ENCODE data around the gene ARHGAP24.
"Not testable (repeated sequence)": the region's sequence is repeated elsewhere in the genome, so short reads cannot be mapped to it uniquely, and the experiment has no call there.

The ARHGAP24 gene

GRCh38 chr4:85815796-85816459 is 341.0 kb downstream of the ARHGAP24 start:
- no peak for DNase-seq (ENCODE audit: low read depth in 2 of 2)

- no peak for DNase-seq (ENCODE audit: low read depth in 2 of 2)
These were observed 343.8 kb downstream of the ARHGAP24 start for GRCh38 chr4:85818700-85819099.

- DNase-seq (ENCODE audit: low read depth in 2 of 2): not testable (repeated sequence)
These were observed 345.2 kb downstream of the ARHGAP24 start for GRCh38 chr4:85820101-85820500.

GRCh38 chr4:85821688-85822455 is 346.9 kb downstream of the ARHGAP24 start:
- DNase-seq (ENCODE audit: low read depth in 2 of 2): no peak

GRCh38 chr4:85823295-85823694 is 348.3 kb downstream of the ARHGAP24 start:
- no peak for DNase-seq (ENCODE audit: low read depth in 2 of 2)

- DNase-seq (ENCODE audit: low read depth in 2 of 2): no peak
These were observed 349.4 kb downstream of the ARHGAP24 start for GRCh38 chr4:85824166-85824945.

GRCh38 chr4:85826060-85826678 is 351.2 kb downstream of the ARHGAP24 start:
- no peak for DNase-seq (ENCODE audit: low read depth in 2 of 2)

GRCh38 chr4:85828027-85828890 is 353.3 kb downstream of the ARHGAP24 start:
- DNase-seq (ENCODE audit: low read depth in 2 of 2): no peak

- DNase-seq (ENCODE audit: low read depth in 2 of 2): no peak
These were observed 354.5 kb downstream of the ARHGAP24 start for GRCh38 chr4:85829276-85830051.

- DNase-seq (ENCODE audit: low read depth in 2 of 2): no peak
These were observed 356.7 kb downstream of the ARHGAP24 start for GRCh38 chr4:85831647-85832046.

GRCh38 chr4:85833302-85833701 is 358.4 kb downstream of the ARHGAP24 start:
- no peak for DNase-seq (ENCODE audit: low read depth in 2 of 2)

GRCh38 chr4:85834934-85835333 is 360.0 kb downstream of the ARHGAP24 start:
- no peak for DNase-seq (ENCODE audit: low read depth in 2 of 2)

GRCh38 chr4:85836588-85837438 is 361.9 kb downstream of the ARHGAP24 start:
- DNase-seq (ENCODE audit: low read depth in 2 of 2): no peak

- no peak for DNase-seq (ENCODE audit: low read depth in 2 of 2)
These were observed 362.4 kb downstream of the ARHGAP24 start for GRCh38 chr4:85837439-85837733.

- not testable (repeated sequence) for DNase-seq (ENCODE audit: low read depth in 2 of 2)
These were observed 365.1 kb downstream of the ARHGAP24 start for GRCh38 chr4:85839981-85840451.

- no peak for DNase-seq (ENCODE audit: low read depth in 2 of 2)
These were observed 367.6 kb downstream of the ARHGAP24 start for GRCh38 chr4:85842540-85842939.

GRCh38 chr4:85853740-85854139 is 378.8 kb downstream of the ARHGAP24 start:
- not testable (repeated sequence) for DNase-seq (ENCODE audit: low read depth in 2 of 2)

GRCh38 chr4:85854546-85854945 is 379.6 kb downstream of the ARHGAP24 start:
- DNase-seq (ENCODE audit: low read depth in 2 of 2): no peak

- no peak for DNase-seq (ENCODE audit: low read depth in 2 of 2)
These were observed 385.3 kb downstream of the ARHGAP24 start for GRCh38 chr4:85860066-85860740.
